Stimulated activated CD4-positive, alpha-beta T cell treated with anti-CD3 and anti-CD28 coated beads, Interleukin-1b, Interleukin-23, amount 100 ng/mL, for 24 hours (primary cell): ENCODE measurements around the gene SMC1B.

Experiments
- DNase-seq, 4 experiments: peaks; one replicate each; pipeline ENCODE4 v3.0.0-alpha.2; 2020; ENCODE audit warnings: low read depth in 4 of 4, low spot score in 1 of 4

SMC1B gene

GRCh38 chr22:45322873-45323525 is 90.4 kb downstream of the SMC1B start:
- no peak for DNase-seq

GRCh38 chr22:45321827-45322226 is 91.6 kb downstream of the SMC1B start:
- no peak for DNase-seq

GRCh38 chr22:45320357-45320976 is 92.9 kb downstream of the SMC1B start:
- no peak for DNase-seq

GRCh38 chr22:45319324-45319685 is 94.1 kb downstream of the SMC1B start:
- no peak for DNase-seq

GRCh38 chr22:45318558-45319323 is 94.7 kb downstream of the SMC1B start:
- no peak for DNase-seq

- peak; percentile 66 to 78 (median 76) for DNase-seq
These were observed 95.2 kb downstream of the SMC1B start for GRCh38 chr22:45318168-45318557.

- DNase-seq: no peak
These were observed 95.7 kb downstream of the SMC1B start for GRCh38 chr22:45317551-45318167.

- no peak for DNase-seq
These were observed 96.4 kb downstream of the SMC1B start for GRCh38 chr22:45316796-45317526.

- DNase-seq: no peak
These were observed 98.6 kb downstream of the SMC1B start for GRCh38 chr22:45314786-45315185.

- DNase-seq: no peak
These were observed 99.2 kb downstream of the SMC1B start for GRCh38 chr22:45314054-45314721.

GRCh38 chr22:45312856-45313255 is 100.5 kb downstream of the SMC1B start:
- no peak for DNase-seq

GRCh38 chr22:45312415-45312814 is 101.0 kb downstream of the SMC1B start:
- DNase-seq: no peak

- no peak for DNase-seq
These were observed 102.3 kb downstream of the SMC1B start for GRCh38 chr22:45310977-45311531.

- DNase-seq: no peak
These were observed 102.9 kb downstream of the SMC1B start for GRCh38 chr22:45310331-45310976.

- DNase-seq: peak; percentile 90 to 99 (median 93)
These were observed 103.8 kb downstream of the SMC1B start, which contains the start of gene FAM118A for GRCh38 chr22:45309422-45310227. Gene FAM118A, plus strand, starts transcription at chr22:45309934. Its CDS starts 12,446 bp downstream, at chr22:45322380.

GRCh38 chr22:45308957-45309421 is 104.4 kb downstream of the SMC1B start:
- DNase-seq: no peak

GRCh38 chr22:45308391-45308956 is 104.9 kb downstream of the SMC1B start:
- DNase-seq: no peak

- no peak for DNase-seq
These were observed 107.3 kb downstream of the SMC1B start for GRCh38 chr22:45306139-45306538.
